GM12878 (cell line): ENCODE measurements around the gene TMPRSS7.

Experiments used
- POLR2AphosphoS5 ChIP-seq: IDR thresholded peaks from 2 replicates; pipeline ENCODE4 v1.6.1; 2011; ENCODE audit warnings: mild to moderate bottlenecking, low read length, inconsistent platforms
- SMC3 ChIP-seq: IDR thresholded peaks from 2 replicates; pipeline ENCODE4 v1.6.1; 2011; ENCODE audit warnings: low read length, improper control_type of control experiment, borderline replicate concordance
- TF ChIP-seq, protein P1 (sequence below), 3 experiments: IDR thresholded peaks in 2 of 3; conservative IDR thresholded peaks in 1 of 3; 2 replicates each; pipeline ENCODE4 v1.5.1; 2011; ENCODE audit warnings: low read depth in 3 of 3, low read length in 3 of 3, mild to moderate bottlenecking in 3 of 3, control low read depth in 2 of 3, moderate library complexity in 2 of 3, inconsistent platforms in 1 of 3, mixed read lengths in 1 of 3; ENCODE audit not compliant: control insufficient read depth in 2 of 3, insufficient read depth in 1 of 3; ENCODE audit errors: extremely low read depth in 1 of 3
- TF ChIP-seq, protein P2 (sequence below): fragments of 150-350 bp; IDR thresholded peaks from 2 replicates; pipeline ENCODE4 v1.6.1; 2014; ENCODE audit warnings: mild to moderate bottlenecking, low read depth, low read length

DNA sequence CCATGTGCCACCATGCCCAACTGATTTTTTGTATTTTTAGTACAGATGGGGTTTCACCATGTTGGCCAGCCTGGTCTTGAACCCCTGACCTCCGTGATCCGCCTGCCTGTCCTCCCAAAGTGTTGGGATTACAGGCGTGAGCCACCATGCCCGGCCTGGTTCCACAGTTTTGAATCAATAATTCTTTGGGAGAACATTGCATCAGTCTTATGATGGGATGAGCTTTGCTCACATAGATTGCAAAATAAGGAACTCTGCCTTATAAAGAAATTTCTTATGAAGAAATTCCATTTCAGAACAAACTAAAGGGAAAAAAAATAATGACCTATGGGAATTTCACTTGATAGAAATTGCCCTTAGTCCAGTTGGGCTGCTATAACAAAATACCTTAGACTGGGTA lies 15.8 kb upstream of the TMPRSS7 start:
- TF ChIP-seq, protein P1, sequence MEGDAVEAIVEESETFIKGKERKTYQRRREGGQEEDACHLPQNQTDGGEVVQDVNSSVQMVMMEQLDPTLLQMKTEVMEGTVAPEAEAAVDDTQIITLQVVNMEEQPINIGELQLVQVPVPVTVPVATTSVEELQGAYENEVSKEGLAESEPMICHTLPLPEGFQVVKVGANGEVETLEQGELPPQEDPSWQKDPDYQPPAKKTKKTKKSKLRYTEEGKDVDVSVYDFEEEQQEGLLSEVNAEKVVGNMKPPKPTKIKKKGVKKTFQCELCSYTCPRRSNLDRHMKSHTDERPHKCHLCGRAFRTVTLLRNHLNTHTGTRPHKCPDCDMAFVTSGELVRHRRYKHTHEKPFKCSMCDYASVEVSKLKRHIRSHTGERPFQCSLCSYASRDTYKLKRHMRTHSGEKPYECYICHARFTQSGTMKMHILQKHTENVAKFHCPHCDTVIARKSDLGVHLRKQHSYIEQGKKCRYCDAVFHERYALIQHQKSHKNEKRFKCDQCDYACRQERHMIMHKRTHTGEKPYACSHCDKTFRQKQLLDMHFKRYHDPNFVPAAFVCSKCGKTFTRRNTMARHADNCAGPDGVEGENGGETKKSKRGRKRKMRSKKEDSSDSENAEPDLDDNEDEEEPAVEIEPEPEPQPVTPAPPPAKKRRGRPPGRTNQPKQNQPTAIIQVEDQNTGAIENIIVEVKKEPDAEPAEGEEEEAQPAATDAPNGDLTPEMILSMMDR (IDR thresholded peaks at IDR 0.05 in 2 of 3, conservative IDR thresholded peaks at IDR 0.05 in 1 of 3; ENCODE audit: control insufficient read depth in 2 of 3, extremely low read depth in 1 of 3, insufficient read depth in 1 of 3, low read depth in 3 of 3, low read length in 3 of 3) = no peak
- TF ChIP-seq, protein P2, sequence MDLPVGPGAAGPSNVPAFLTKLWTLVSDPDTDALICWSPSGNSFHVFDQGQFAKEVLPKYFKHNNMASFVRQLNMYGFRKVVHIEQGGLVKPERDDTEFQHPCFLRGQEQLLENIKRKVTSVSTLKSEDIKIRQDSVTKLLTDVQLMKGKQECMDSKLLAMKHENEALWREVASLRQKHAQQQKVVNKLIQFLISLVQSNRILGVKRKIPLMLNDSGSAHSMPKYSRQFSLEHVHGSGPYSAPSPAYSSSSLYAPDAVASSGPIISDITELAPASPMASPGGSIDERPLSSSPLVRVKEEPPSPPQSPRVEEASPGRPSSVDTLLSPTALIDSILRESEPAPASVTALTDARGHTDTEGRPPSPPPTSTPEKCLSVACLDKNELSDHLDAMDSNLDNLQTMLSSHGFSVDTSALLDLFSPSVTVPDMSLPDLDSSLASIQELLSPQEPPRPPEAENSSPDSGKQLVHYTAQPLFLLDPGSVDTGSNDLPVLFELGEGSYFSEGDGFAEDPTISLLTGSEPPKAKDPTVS = no peak
- TF ChIP-seq POLR2AphosphoS5 = no peak
- TF ChIP-seq SMC3 = no peak
